NCI-H526 (cell line): ENCODE data around the gene CTF1.
A peak's percentile ranks its signal among the peaks of the same experiment; 100 is the strongest.
"Not testable (repeated sequence)": the region's sequence is repeated elsewhere in the genome, so short reads cannot be mapped to it uniquely, and the experiment has no call there.

ENCODE experiments used
- DNase-seq, 2 experiments: peaks; one replicate each; lab custom pipeline; 2025; lab: John Stamatoyannopoulos, UW

The CTF1 gene

GRCh38 chr16:30887927-30888326, 8.5 kb upstream of the CTF1 start:
- no peak for DNase-seq

- DNase-seq: no peak
Observed at GRCh38 chr16:30888856-30889499, 7.4 kb upstream of the CTF1 start.

GRCh38 chr16:30889721-30890120, 6.7 kb upstream of the CTF1 start:
- no peak for DNase-seq

- not testable (repeated sequence) for DNase-seq
Observed at GRCh38 chr16:30891043-30891823, 5.2 kb upstream of the CTF1 start.

GRCh38 chr16:30892670-30893416, 3.6 kb upstream of the CTF1 start:
- no peak for DNase-seq

GRCh38 chr16:30893417-30893743, 3.0 kb upstream of the CTF1 start:
- peak in 1 of 2 experiments; percentile 39 for DNase-seq

- peak; percentile 76 to 95 for DNase-seq
Observed at GRCh38 chr16:30893744-30894539, 2.5 kb upstream of the CTF1 start, which contains the start of gene BCL7C. BCL7C (minus strand) TSS chr16:30894077; CDS start chr16:30893944, 133 bp downstream.

- DNase-seq: no peak
Observed at GRCh38 chr16:30894540-30895368, 1.7 kb upstream of the CTF1 start.

GRCh38 chr16:30895627-30896260, 670 bp upstream of the CTF1 start:
- DNase-seq: no peak

- peak; percentile 57 to 92 for DNase-seq
Observed at GRCh38 chr16:30896889-30897733, 697 bp downstream of the CTF1 start.

GRCh38 chr16:30899794-30900193, 3.4 kb downstream of the CTF1 start:
- DNase-seq: no peak

GRCh38 chr16:30900588-30900987, 4.2 kb downstream of the CTF1 start:
- DNase-seq: no peak

- no peak for DNase-seq
Observed at GRCh38 chr16:30901201-30902028, 5.0 kb downstream of the CTF1 start.

GRCh38 chr16:30902029-30902972, 5.9 kb downstream of the CTF1 start:
- DNase-seq: peak in 1 of 2 experiments; percentile 74

- no peak for DNase-seq
Observed at GRCh38 chr16:30903002-30903401, 6.6 kb downstream of the CTF1 start.

- DNase-seq: no peak
Observed at GRCh38 chr16:30903596-30903995, 7.2 kb downstream of the CTF1 start.

- no peak for DNase-seq
Observed at GRCh38 chr16:30904114-30904780, 7.8 kb downstream of the CTF1 start.
